Hepatocyte (in vitro differentiated cells): ENCODE measurements around the gene OXLD1.

Experiments used
- CTCF ChIP-seq: fragments of 200-600 bp; sonication (generic); IDR thresholded peaks from 2 replicates; pipeline ENCODE4 v1.5.1; 2016; ENCODE audit warnings: antibody characterized with exemption, mild to moderate bottlenecking; ENCODE audit not compliant: poor library complexity
- EZH2 ChIP-seq: fragments of 200-600 bp; sonication (generic); IDR thresholded peaks from 2 replicates; pipeline ENCODE4 v1.6.1; 2016; ENCODE audit warnings: antibody characterized with exemption, mild to moderate bottlenecking, borderline replicate concordance
- EZH2phosphoT487 ChIP-seq: fragments of 200-600 bp; sonication (generic); IDR thresholded peaks from one replicate; pipeline ENCODE4 v1.6.1; 2018; ENCODE audit warnings: antibody characterized with exemption, mild to moderate bottlenecking, low read depth, moderate library complexity; ENCODE audit not compliant: unreplicated experiment, severe bottlenecking

GRCh38 chr17:81660441-81660840 is 6.0 kb downstream of the OXLD1 start:
- no peak for TF ChIP-seq CTCF
- TF ChIP-seq EZH2phosphoT487 = no peak
- no peak for TF ChIP-seq EZH2
